Heart right ventricle (tissue), 16 donors: ENCODE results near the gene PRICKLE2. TPM values are rescaled to one million over a fixed set of nuclear protein-coding genes. Genes with fewer than 3 reads are reported as not detected.

Experiments
- ATAC-seq, 8 donors: fragments of 200-7000 bp; cut with Tn5 transposase; one replicate each; pipeline ENCODE4 v1.9.1; 2020; ENCODE audit warnings: mild to moderate bottlenecking in 8 of 8, moderate library complexity in 8 of 8, moderate number of reproducible peaks in 1 of 8
- DNase-seq, 2 donors: peaks; one replicate each; pipeline ENCODE4 v3.0.0-alpha.2; 2020
- H3K27ac ChIP-seq, 10 donors: fragments of 200-600 bp; sonication (generic) in 2 of 10; one replicate each; pipeline versions ENCODE4 v1.5.0 to v1.8.0; 2020 to 2022; ENCODE audit warnings: mild to moderate bottlenecking in 3 of 10
- H3K27me3 ChIP-seq, 7 donors: fragments of 200-600 bp; one replicate each; pipeline ENCODE4 v1.8.0; 2021 to 2022; ENCODE audit warnings: mild to moderate bottlenecking in 2 of 7
- H3K36me3 ChIP-seq, 9 donors: fragments of 200-600 bp; sonication (generic) in 1 of 9; one replicate each; pipeline versions ENCODE4 v1.5.0 to v1.8.0; 2020 to 2022; ENCODE audit warnings: mild to moderate bottlenecking in 2 of 9
- H3K4me1 ChIP-seq, 9 donors: fragments of 200-600 bp; sonication (generic) in 1 of 9; one replicate each; pipeline versions ENCODE4 v1.5.0 to v1.8.0; 2020 to 2022; ENCODE audit warnings: mild to moderate bottlenecking in 4 of 9
- H3K4me3 ChIP-seq, 10 donors: fragments of 200-600 bp; sonication (generic) in 2 of 10; one replicate each; pipeline versions ENCODE4 v1.5.0 to v1.8.0; 2020 to 2022; ENCODE audit warnings: mild to moderate bottlenecking in 7 of 10, moderate library complexity in 2 of 10
- H3K9me3 ChIP-seq, 11 donors: fragments of 200-600 bp in 10 of 11; sonication (generic) in 2 of 11; one replicate each; pipeline versions ENCODE4 v1.5.0 to v1.8.0; 2013 to 2022; ENCODE audit warnings: mild to moderate bottlenecking in 2 of 11, control low read depth in 1 of 11, moderate library complexity in 1 of 11
- WGBS, 2 donors: extraction: QIAGEN DNeasy Blood & Tissue Kit; methylation state at CpG; one replicate each; pipeline ENCODE4 v1.1.7; 2013; ENCODE audit warnings: inconsistent platforms in 1 of 2; 5-methylcytosine and 5-hydroxymethylcytosine counted together
- intact Hi-C, 10 donors: fragments of 100-400 bp; cut with DNase I; formaldehyde crosslinking; loops; one replicate each; pipeline versions ENCODE4 v1.11.1 to v1.14.2; 2022
- polyA plus RNA-seq, 2 donors: library from polyadenylated mRNA; stranded (reverse); fragments of 200-250 nt; gene quantifications; one replicate each; pipeline ENCODE4 v1.2.3, GENCODE V29; 2013
- total RNA-seq, 10 donors: library from RNA; stranded (reverse); fragmentation: NEBNext Ultra II Directional in 3 of 10; extraction: Animal tissue kit (Norgen Biotek cat#: 25700) in 3 of 10; gene quantifications; one replicate each; pipeline versions ENCODE4 v1.2.1 to v1.2.4, GENCODE V29; 2021 to 2023
- TF ChIP-seq, protein P1 (sequence below), 9 donors: fragments of 200-600 bp; sonication (generic) in 2 of 9; IDR thresholded peaks; one replicate each; pipeline versions ENCODE4 v1.5.0 to v1.8.0; 2021 to 2022; ENCODE audit warnings: antibody characterized with exemption in 9 of 9, mild to moderate bottlenecking in 5 of 9, moderate library complexity in 1 of 9
- donor health status: Arrhythmogenic right ventricular cardiomyopathy.
- donor health status: ischemic (EF 13 %, LVEDD 7.1; RV severe dilation, severe dysfunction).
- donor health status: healthy with polysubstance abuse.
- donor health status: DM: no; HTN: yes; CAD: no.
- donor health status: DM: no; HTN: no; CAD: no.
- donor health status: ischemic (EF 25% LVEDD 6.9; RV normal size, moderate dysfunction).
- donor health status: ischemic (EF 25% LVEDD 5.7; RV mildly dilated, moderate dysfunction).
- donor health status: healthy.
- donor health status: DM: yes; HTN: yes; CAD: no.
- donor health status: Ischemic cardiomyopathy.
- donor health status: ischemic (EF 35%, LVEDD 5.7; RV mildly dilated, moderate dysfunction).
- donor health status: nonischemic (EF 11% LVEDD 7.7; RV severe dilation, severe dysfunction).
- donor health status: DM: yes; HTN: yes; CAD: no.
- donor health status: PGD.
- donor health status: ischemic (EF 29% LVEDD 5.4; RV normal size, mild dysfunction).
- donor health status: nonischemic (EF 23%, LVEDD 6.1; RV moderate dilation, normal function).

Gene PRICKLE2
- total and polyA plus RNA-seq, 12 donors = 1.8 to 12.2 (median 8.1) TPM

GRCh38 chr3:64042952-64043351 lies 182.3 kb downstream of the PRICKLE2 start:
- ATAC-seq = no peak
- Histone ChIP-seq H3K27ac (no peak overlapping the region), H3K27me3 (peaks cover 0 to 15% (median 0%) of the 10 kb centered on the region in 7 donors), H3K4me1 (no peaks in the 10 kb centered on the region), H3K4me3 (no peak overlapping the region), H3K36me3 (no peaks in the 10 kb centered on the region), H3K9me3 (no peaks in the 10 kb centered on the region)
- WGBS, 2 donors = 26 to 39% methylated on average over 1 of the region's 1 CpG
- intact Hi-C loops = no loop called here
- TF ChIP-seq, protein P1, sequence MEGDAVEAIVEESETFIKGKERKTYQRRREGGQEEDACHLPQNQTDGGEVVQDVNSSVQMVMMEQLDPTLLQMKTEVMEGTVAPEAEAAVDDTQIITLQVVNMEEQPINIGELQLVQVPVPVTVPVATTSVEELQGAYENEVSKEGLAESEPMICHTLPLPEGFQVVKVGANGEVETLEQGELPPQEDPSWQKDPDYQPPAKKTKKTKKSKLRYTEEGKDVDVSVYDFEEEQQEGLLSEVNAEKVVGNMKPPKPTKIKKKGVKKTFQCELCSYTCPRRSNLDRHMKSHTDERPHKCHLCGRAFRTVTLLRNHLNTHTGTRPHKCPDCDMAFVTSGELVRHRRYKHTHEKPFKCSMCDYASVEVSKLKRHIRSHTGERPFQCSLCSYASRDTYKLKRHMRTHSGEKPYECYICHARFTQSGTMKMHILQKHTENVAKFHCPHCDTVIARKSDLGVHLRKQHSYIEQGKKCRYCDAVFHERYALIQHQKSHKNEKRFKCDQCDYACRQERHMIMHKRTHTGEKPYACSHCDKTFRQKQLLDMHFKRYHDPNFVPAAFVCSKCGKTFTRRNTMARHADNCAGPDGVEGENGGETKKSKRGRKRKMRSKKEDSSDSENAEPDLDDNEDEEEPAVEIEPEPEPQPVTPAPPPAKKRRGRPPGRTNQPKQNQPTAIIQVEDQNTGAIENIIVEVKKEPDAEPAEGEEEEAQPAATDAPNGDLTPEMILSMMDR (IDR thresholded peaks at IDR 0.05) = no peak
- no peak for DNase-seq

Other genes with a start within 250 kb of the PRICKLE2 start
- gene PSMD6, start 202.0 kb downstream of the PRICKLE2 start, total RNA-seq = 100 to 1,000 TPM in 1 of 10 donors, 10 to 100 TPM in 9; 76.6 to 103 (median 87.5) TPM
- 10 to 100 TPM; 39.0 to 85.3 TPM for gene PSMD6, start 202.0 kb downstream of the PRICKLE2 start, polyA plus RNA-seq